Lower lobe of right lung (tissue), 2 donors: ENCODE data around the gene PEX11B. TPM values are rescaled to one million over a fixed set of nuclear protein-coding genes. Genes with fewer than 3 reads are reported as not detected.

Source experiments
- ATAC-seq, 2 donors: fragments of 200-7000 bp; cut with Tn5 transposase; one replicate each; pipeline ENCODE4 v1.9.1; 2020 to 2022; ENCODE audit warnings: mild to moderate bottlenecking in 2 of 2, moderate library complexity in 2 of 2
- DNase-seq: peaks from one replicate; pipeline ENCODE4 v3.0.0-alpha.2; 2020
- H3K27ac ChIP-seq: fragments of 200-600 bp; one replicate; pipeline ENCODE4 v1.8.0; 2022
- H3K27me3 ChIP-seq: fragments of 200-600 bp; one replicate; pipeline ENCODE4 v1.8.0; 2022; ENCODE audit warnings: low read depth
- H3K36me3 ChIP-seq: fragments of 200-600 bp; one replicate; pipeline ENCODE4 v1.8.0; 2022; ENCODE audit warnings: mild to moderate bottlenecking
- H3K4me1 ChIP-seq: fragments of 200-600 bp; one replicate; pipeline ENCODE4 v1.8.0; 2022
- H3K4me3 ChIP-seq: fragments of 200-600 bp; one replicate; pipeline ENCODE4 v1.8.0; 2022; ENCODE audit warnings: mild to moderate bottlenecking
- H3K9me3 ChIP-seq: fragments of 200-600 bp; one replicate; pipeline ENCODE4 v1.8.0; 2022
- CTCF ChIP-seq: fragments of 200-600 bp; IDR thresholded peaks from one replicate; pipeline ENCODE4 v1.8.0; 2022; ENCODE audit warnings: antibody characterized with exemption, mild to moderate bottlenecking
- intact Hi-C: fragments of 100-400 bp; cut with DNase I; formaldehyde crosslinking; loops from one replicate; pipeline ENCODE4 v1.11.0; 2022
- total RNA-seq: library from RNA; stranded (reverse); fragmentation: NEBNext Ultra II Directional; extraction: Animal tissue kit (Norgen Biotek cat#: 25700); gene quantifications from one replicate; pipeline ENCODE4 v1.2.1, GENCODE V29; 2021
- donor health status: DM: no; HTN: yes; CAD: no; lungs with severe emphysema.

The PEX11B gene
- total RNA-seq, 1 donor from 2014 or later: 28.6 TPM

- intact Hi-C loops: no loop called here
- Histone ChIP-seq H3K27ac (peak overlapping the region; percentile 96), H3K4me3 (peak overlapping the region; percentile 76), H3K27me3 (no peaks in the 10 kb centered on the region), H3K9me3 (no peaks in the 10 kb centered on the region), H3K4me1 (peaks cover 55% of the 10 kb centered on the region), H3K36me3 (no peaks in the 10 kb centered on the region)
- DNase-seq (no peak), ATAC-seq (no peak)
- no peak for TF ChIP-seq CTCF
These were observed 37.8 kb upstream of the PEX11B start for GRCh38 chr1:145956361-145956760.

- no peak for TF ChIP-seq CTCF
- intact Hi-C loops: no loop called here
- Histone ChIP-seq H3K9me3 (no peaks in the 10 kb centered on the region), H3K36me3 (no peaks in the 10 kb centered on the region), H3K27me3 (no peaks in the 10 kb centered on the region), H3K27ac (no peak overlapping the region), H3K4me1 (peaks cover 50% of the 10 kb centered on the region), H3K4me3 (no peak overlapping the region)
- ATAC-seq (no peak), DNase-seq (no peak)
These were observed 36.9 kb upstream of the PEX11B start for GRCh38 chr1:145955436-145955835.

GRCh38 chr1:145953861-145954260 is 35.3 kb upstream of the PEX11B start:
- intact Hi-C loops: no loop called here
- peaks cover 42% of the 10 kb centered on the region for H3K4me1 ChIP-seq
- DNase-seq: no peak
- H3K27ac ChIP-seq: no peak overlapping the region
- no peaks in the 10 kb centered on the region for H3K36me3 ChIP-seq
- H3K9me3 ChIP-seq: no peaks in the 10 kb centered on the region
- H3K27me3 ChIP-seq: no peaks in the 10 kb centered on the region
- H3K4me3 ChIP-seq: no peak overlapping the region
- no peak for ATAC-seq
- TF ChIP-seq CTCF: no peak

GRCh38 chr1:145952903-145953302 is 34.4 kb upstream of the PEX11B start:
- DNase-seq (no peak), ATAC-seq (no peak)
- TF ChIP-seq CTCF: no peak
- Histone ChIP-seq H3K9me3 (no peaks in the 10 kb centered on the region), H3K4me1 (peaks cover 34% of the 10 kb centered on the region), H3K36me3 (no peaks in the 10 kb centered on the region), H3K4me3 (no peak overlapping the region), H3K27me3 (no peaks in the 10 kb centered on the region), H3K27ac (no peak overlapping the region)
- intact Hi-C loops: no loop called here

GRCh38 chr1:145951526-145951925 is 33.0 kb upstream of the PEX11B start:
- ATAC-seq: no peak
- DNase-seq: no peak
- H3K4me1 ChIP-seq: peaks cover 28% of the 10 kb centered on the region
- H3K27me3 ChIP-seq: no peaks in the 10 kb centered on the region
- H3K9me3 ChIP-seq: no peaks in the 10 kb centered on the region
- no peak overlapping the region for H3K27ac ChIP-seq
- intact Hi-C loops: no loop called here
- H3K36me3 ChIP-seq: peaks cover 7% of the 10 kb centered on the region
- no peak overlapping the region for H3K4me3 ChIP-seq
- no peak for TF ChIP-seq CTCF

- no peak for TF ChIP-seq CTCF
- H3K9me3 ChIP-seq: no peaks in the 10 kb centered on the region
- H3K36me3 ChIP-seq: peaks cover 14% of the 10 kb centered on the region
- H3K4me1 ChIP-seq: peaks cover 5% of the 10 kb centered on the region
- H3K27me3 ChIP-seq: no peaks in the 10 kb centered on the region
- no peak overlapping the region for H3K27ac ChIP-seq
- DNase-seq (no peak), ATAC-seq (no peak)
- H3K4me3 ChIP-seq: no peak overlapping the region
- intact Hi-C loops: no loop called here
These were observed 30.7 kb upstream of the PEX11B start for GRCh38 chr1:145949219-145949618.
